Measurements from ENCODE around the gene ALPK1.

Gene ALPK1

GRCh38 chr4:112355662-112356061 lies 58.5 kb downstream of the ALPK1 start:
- Histone ChIP-seq H3K4me3 (replicated peaks; ENCODE audit: low read depth, low read length) (no peak overlapping the region), H3K27me3 (replicated peaks; ENCODE audit: control insufficient read depth, insufficient read depth, low read length) (no peaks in the 10 kb centered on the region), H3K36me3 (ENCODE audit: control insufficient read depth, insufficient read depth, low read length) (no peaks in the 10 kb centered on the region)
- DNase-seq (ENCODE audit: extremely low read depth, insufficient read length), result no peak
- TF ChIP-seq CTCF (IDR thresholded peaks at IDR 0.05; ENCODE audit: insufficient read depth, low read length, poor library complexity, severe bottlenecking), result no peak

GRCh38 chr4:112357453-112357852 lies 60.3 kb downstream of the ALPK1 start:
- no peak overlapping the region for H3K4me3 ChIP-seq (replicated peaks; ENCODE audit: low read depth, low read length)
- no peak for DNase-seq (ENCODE audit: extremely low read depth, insufficient read length)
- no peak for TF ChIP-seq CTCF (IDR thresholded peaks at IDR 0.05; ENCODE audit: insufficient read depth, low read length, poor library complexity, severe bottlenecking)
- H3K27me3 ChIP-seq (replicated peaks; ENCODE audit: control insufficient read depth, insufficient read depth, low read length), result no peaks in the 10 kb centered on the region
- no peaks in the 10 kb centered on the region for H3K36me3 ChIP-seq (ENCODE audit: control insufficient read depth, insufficient read depth, low read length)

GRCh38 chr4:112357897-112358296 lies 60.7 kb downstream of the ALPK1 start:
- no peak overlapping the region for H3K4me3 ChIP-seq (replicated peaks; ENCODE audit: low read depth, low read length)
- DNase-seq (ENCODE audit: extremely low read depth, insufficient read length), result no peak
- TF ChIP-seq CTCF (IDR thresholded peaks at IDR 0.05; ENCODE audit: insufficient read depth, low read length, poor library complexity, severe bottlenecking), result no peak
- H3K36me3 ChIP-seq (ENCODE audit: control insufficient read depth, insufficient read depth, low read length), result no peaks in the 10 kb centered on the region
- no peaks in the 10 kb centered on the region for H3K27me3 ChIP-seq (replicated peaks; ENCODE audit: control insufficient read depth, insufficient read depth, low read length)

- DNase-seq (ENCODE audit: extremely low read depth, insufficient read length), result no peak
- H3K4me3 ChIP-seq (replicated peaks; ENCODE audit: low read depth, low read length), result no peak overlapping the region
- no peak for TF ChIP-seq CTCF (IDR thresholded peaks at IDR 0.05; ENCODE audit: insufficient read depth, low read length, poor library complexity, severe bottlenecking)
- no peaks in the 10 kb centered on the region for H3K36me3 ChIP-seq (ENCODE audit: control insufficient read depth, insufficient read depth, low read length)
- H3K27me3 ChIP-seq (replicated peaks; ENCODE audit: control insufficient read depth, insufficient read depth, low read length), result no peaks in the 10 kb centered on the region
Observed at GRCh38 chr4:112358415-112358814, 61.2 kb downstream of the ALPK1 start.

- H3K4me3 ChIP-seq (replicated peaks; ENCODE audit: low read depth, low read length), result no peak overlapping the region
- DNase-seq (ENCODE audit: extremely low read depth, insufficient read length), result no peak
- no peaks in the 10 kb centered on the region for H3K36me3 ChIP-seq (ENCODE audit: control insufficient read depth, insufficient read depth, low read length)
- H3K27me3 ChIP-seq (replicated peaks; ENCODE audit: control insufficient read depth, insufficient read depth, low read length), result no peaks in the 10 kb centered on the region
- no peak for TF ChIP-seq CTCF (IDR thresholded peaks at IDR 0.05; ENCODE audit: insufficient read depth, low read length, poor library complexity, severe bottlenecking)
Observed at GRCh38 chr4:112358952-112359749, 62.0 kb downstream of the ALPK1 start.

All from GM06990 (cell line).